MCF 10A (cell line): ENCODE measurements around the gene ZNF148. TPM values are rescaled to one million over a fixed set of nuclear protein-coding genes. Genes with fewer than 3 reads are reported as not detected.

ENCODE experiments used
- BruUV-seq: library from RNA; stranded (reverse); fragments of 400-500 nt; replicated peaks from 2 replicates; lab custom pipeline; 2021; lab: Mats Ljungman, UMichigan
- CTCF ChIA-PET: fragments of 300-600 bp; sonication (Branson Sonifier 250); formaldehyde crosslinking; extraction: SDS; loops from one replicate; lab custom pipeline; 2021; ENCODE audit warnings: antibody characterized with exemption, inconsistent platforms; lab: Yijun Ruan, JAX
- POLR2A ChIA-PET: fragments of 300-600, 350-650 bp; sonication (Branson Sonifier 250); formaldehyde crosslinking; extraction: SDS; loops from one replicate; lab custom pipeline; 2020; ENCODE audit warnings: antibody characterized with exemption, inconsistent platforms; lab: Yijun Ruan, JAX
- DNase-seq: peaks from one replicate; pipeline ENCODE4 v3.0.0-alpha.2; 2018; ENCODE audit not compliant: unreplicated experiment
- H3K27ac Mint-ChIP-seq: one replicate; pipeline ENCODE4 v1.8.0; 2022; ENCODE audit warnings: mild to moderate bottlenecking, low read depth, mixed read lengths; ENCODE audit not compliant: unreplicated experiment
- H3K27me3 Mint-ChIP-seq: one replicate; pipeline ENCODE4 v1.8.0; 2022; ENCODE audit warnings: mixed read lengths; ENCODE audit not compliant: insufficient read depth, unreplicated experiment
- H3K36me3 Mint-ChIP-seq: one replicate; pipeline ENCODE4 v1.8.0; 2022; ENCODE audit warnings: mild to moderate bottlenecking, moderate library complexity, mixed read lengths; ENCODE audit not compliant: insufficient read depth, unreplicated experiment
- H3K4me1 Mint-ChIP-seq: one replicate; pipeline ENCODE4 v1.8.0; 2022; ENCODE audit warnings: mixed read lengths; ENCODE audit not compliant: insufficient read depth, unreplicated experiment
- H3K4me3 Mint-ChIP-seq: one replicate; pipeline ENCODE4 v1.8.0; 2022; ENCODE audit warnings: mild to moderate bottlenecking, moderate library complexity, mixed read lengths; ENCODE audit not compliant: unreplicated experiment
- H3K9me3 Mint-ChIP-seq: one replicate; pipeline ENCODE4 v1.8.0; 2022; ENCODE audit warnings: mixed read lengths; ENCODE audit not compliant: unreplicated experiment
- intact Hi-C: fragments of 100-400 bp; cut with micrococcal nuclease; formaldehyde crosslinking; loops from 2 replicates; pipeline ENCODE4 v1.14.1; 2022
- total RNA-seq: library from RNA; stranded (reverse); gene quantifications from 2 replicates; pipeline ENCODE4 v1.2.3, GENCODE V29; 2022
- TF ChIP-seq, protein P1 (sequence below): fragments of 200-600 bp; IDR thresholded peaks from one replicate; pipeline ENCODE4 v1.8.0; 2022; ENCODE audit warnings: antibody characterized with exemption, mild to moderate bottlenecking; ENCODE audit not compliant: unreplicated experiment

Gene ZNF148
- total RNA-seq, 1 experiment from 2014 or later, result 35.2 TPM

DNA sequence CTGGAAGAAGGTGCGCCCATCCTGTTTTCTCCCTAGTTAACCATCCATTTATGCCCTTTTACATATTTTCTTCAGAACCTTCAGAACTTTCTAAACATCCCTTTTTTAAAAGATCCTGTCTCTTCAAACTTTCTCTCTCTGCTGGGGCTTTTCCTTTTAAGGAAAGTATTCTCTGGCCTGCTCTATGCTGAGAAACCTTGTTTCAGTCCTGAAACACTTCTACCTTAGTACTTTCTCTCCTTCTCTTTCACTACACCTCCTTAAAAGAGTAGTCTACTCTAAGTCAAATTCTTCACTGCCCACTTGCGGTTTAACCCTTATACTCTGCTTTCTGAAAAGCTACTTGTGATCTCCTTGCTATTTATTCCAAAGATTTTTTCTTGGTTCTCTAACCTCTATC is 97.0 kb downstream of the ZNF148 start:
- CTCF ChIA-PET, result interaction anchor here (0.7 kb wide), 1 partner anchor 159 kb away, joined by 3 read pairs; no protein-coding TSS in a partner anchor
- intact Hi-C loops, result no loop called here
- no TSS peak for BruUV-seq
- H3K9me3 Mint-ChIP-seq, result no peaks in the 10 kb centered on the region
- H3K36me3 Mint-ChIP-seq, result peaks cover 16% of the 10 kb centered on the region
- DNase-seq, result no peak
- peaks cover 4% of the 10 kb centered on the region for H3K4me1 Mint-ChIP-seq
- no peaks in the 10 kb centered on the region for H3K27me3 Mint-ChIP-seq
- POLR2A ChIA-PET, result no interaction called here
- no peak overlapping the region for H3K4me3 Mint-ChIP-seq
- no peak overlapping the region for H3K27ac Mint-ChIP-seq
- TF ChIP-seq, protein P1, sequence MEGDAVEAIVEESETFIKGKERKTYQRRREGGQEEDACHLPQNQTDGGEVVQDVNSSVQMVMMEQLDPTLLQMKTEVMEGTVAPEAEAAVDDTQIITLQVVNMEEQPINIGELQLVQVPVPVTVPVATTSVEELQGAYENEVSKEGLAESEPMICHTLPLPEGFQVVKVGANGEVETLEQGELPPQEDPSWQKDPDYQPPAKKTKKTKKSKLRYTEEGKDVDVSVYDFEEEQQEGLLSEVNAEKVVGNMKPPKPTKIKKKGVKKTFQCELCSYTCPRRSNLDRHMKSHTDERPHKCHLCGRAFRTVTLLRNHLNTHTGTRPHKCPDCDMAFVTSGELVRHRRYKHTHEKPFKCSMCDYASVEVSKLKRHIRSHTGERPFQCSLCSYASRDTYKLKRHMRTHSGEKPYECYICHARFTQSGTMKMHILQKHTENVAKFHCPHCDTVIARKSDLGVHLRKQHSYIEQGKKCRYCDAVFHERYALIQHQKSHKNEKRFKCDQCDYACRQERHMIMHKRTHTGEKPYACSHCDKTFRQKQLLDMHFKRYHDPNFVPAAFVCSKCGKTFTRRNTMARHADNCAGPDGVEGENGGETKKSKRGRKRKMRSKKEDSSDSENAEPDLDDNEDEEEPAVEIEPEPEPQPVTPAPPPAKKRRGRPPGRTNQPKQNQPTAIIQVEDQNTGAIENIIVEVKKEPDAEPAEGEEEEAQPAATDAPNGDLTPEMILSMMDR, result no peak

DNA sequence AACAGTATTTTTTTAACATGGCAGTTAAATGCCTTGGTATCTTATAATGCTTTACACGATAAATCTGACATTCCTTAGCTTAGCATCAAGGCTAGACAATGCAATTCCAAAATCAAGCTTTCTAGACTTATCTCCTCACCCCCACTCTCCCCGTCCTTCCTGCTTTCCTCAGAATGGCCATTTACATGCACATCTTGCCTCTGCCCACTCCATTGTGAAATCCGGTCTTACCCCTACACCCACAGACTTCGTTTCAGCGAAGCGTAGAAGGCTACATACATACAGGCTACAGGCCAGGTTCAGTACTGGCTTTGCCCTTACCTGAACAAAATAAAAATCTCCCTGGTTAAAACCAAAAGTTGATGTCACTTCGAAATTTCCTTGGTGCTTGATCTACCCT is 104.0 kb downstream of the ZNF148 start:
- Mint-ChIP-seq H3K27ac (no peak overlapping the region), H3K4me3 (no peak overlapping the region), H3K27me3 (no peaks in the 10 kb centered on the region), H3K36me3 (peaks cover 28% of the 10 kb centered on the region), H3K4me1 (peaks cover 5% of the 10 kb centered on the region), H3K9me3 (no peaks in the 10 kb centered on the region)
- no TSS peak for BruUV-seq
- DNase-seq, result no peak
- CTCF ChIA-PET, result no interaction called here
- POLR2A ChIA-PET, result interaction anchor here (0.6 kb wide), 2 partner anchors 15 to 87 kb away, joined by 3 read pairs; no protein-coding TSS in a partner anchor
- TF ChIP-seq, protein P1, result no peak
- intact Hi-C loops, result no loop called here

DNA sequence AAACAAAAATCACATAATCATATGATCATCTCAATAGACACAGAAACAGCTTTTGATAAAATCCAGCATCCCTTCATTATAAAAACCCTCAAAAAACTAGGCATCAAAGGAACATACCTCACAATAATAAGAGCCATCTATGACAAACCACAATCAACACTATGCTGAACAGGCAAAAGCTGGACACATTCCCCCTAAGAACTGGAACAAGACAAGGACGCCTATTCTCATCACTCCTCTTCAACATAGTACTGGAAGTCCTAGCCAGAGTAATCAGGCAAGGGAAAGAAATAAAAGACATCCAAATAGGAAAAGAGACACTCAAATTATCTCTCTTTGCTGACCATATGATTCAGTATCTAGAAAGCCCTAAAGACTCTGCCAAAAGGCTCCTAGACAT is 107.7 kb downstream of the ZNF148 start:
- no TSS peak for BruUV-seq
- TF ChIP-seq, protein P1, result no peak
- Mint-ChIP-seq H3K36me3 (peaks cover 35% of the 10 kb centered on the region), H3K4me3 (no peak overlapping the region), H3K27ac (no peak overlapping the region), H3K9me3 (no peaks in the 10 kb centered on the region), H3K4me1 (peaks cover 5% of the 10 kb centered on the region), H3K27me3 (no peaks in the 10 kb centered on the region)
- DNase-seq, result no peak
- intact Hi-C loops, result loop anchor here (10.0 kb wide), 1 partner anchor 107 kb away; the partner anchor contains the start of gene ZNF148
- CTCF ChIA-PET, result no interaction called here
- POLR2A ChIA-PET, result no interaction called here

DNA sequence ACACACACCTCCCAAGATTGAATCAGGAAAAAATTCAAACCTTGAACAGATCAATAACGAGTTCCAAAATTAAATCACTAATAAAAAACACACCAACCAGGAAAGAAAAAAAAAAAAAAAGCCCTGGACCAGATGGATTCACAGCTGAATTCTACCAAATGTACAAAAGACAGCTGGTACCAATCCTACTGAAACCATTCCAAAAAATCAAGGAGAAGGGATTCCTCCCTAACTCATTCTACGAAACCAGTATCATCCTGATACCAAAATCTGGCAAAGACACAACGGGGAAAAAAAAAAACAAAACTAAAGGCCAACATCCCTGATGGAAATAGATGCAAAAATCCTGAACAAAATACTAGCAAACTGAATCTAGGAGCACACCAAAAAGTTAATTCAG is 108.2 kb downstream of the ZNF148 start:
- Mint-ChIP-seq H3K4me1 (peaks cover 5% of the 10 kb centered on the region), H3K36me3 (peaks cover 31% of the 10 kb centered on the region), H3K9me3 (no peaks in the 10 kb centered on the region), H3K27me3 (no peaks in the 10 kb centered on the region), H3K27ac (no peak overlapping the region), H3K4me3 (no peak overlapping the region)
- ChIA-PET POLR2A (no interaction called here), CTCF (no interaction called here)
- no TSS peak for BruUV-seq
- DNase-seq, result no peak
- intact Hi-C loops, result loop anchor here (10.0 kb wide), 1 partner anchor 108 kb away; the partner anchor contains the start of gene ZNF148
- TF ChIP-seq, protein P1, result no peak
